OCI-LY7 (cell line): ENCODE measurements around the gene NDUFAF7. TPM values are rescaled to one million over a fixed set of nuclear protein-coding genes. Genes with fewer than 3 reads are reported as not detected.

ENCODE experiments used
- BruUV-seq: library from RNA; stranded (reverse); fragments of 400-500 nt; replicated peaks from 2 replicates; lab custom pipeline; 2021; lab: Mats Ljungman, UMichigan
- CTCF ChIA-PET: fragments of 300-600 bp; sonication (Branson Sonifier 250); formaldehyde crosslinking; loops from one replicate; lab custom pipeline; 2022; ENCODE audit warnings: antibody characterized with exemption; ENCODE audit not compliant: unreplicated experiment; lab: Charles Lee
- POLR2A ChIA-PET: fragments of 300-600 bp; sonication (Branson Sonifier 250); formaldehyde crosslinking; loops from one replicate; lab custom pipeline; 2022; ENCODE audit warnings: antibody characterized with exemption; lab: Charles Lee
- DNase-seq: peaks from one replicate; pipeline ENCODE4 v3.0.0-alpha.2; 2015; ENCODE audit warnings: low spot score
- H2AFZ ChIP-seq: fragments of 200-600 bp; sonication (generic), shearing (Covaris generic); 2 replicates; pipeline ENCODE4 v1.6.1; 2014; ENCODE audit warnings: mild to moderate bottlenecking, antibody characterized with exemption, low read length, moderate library complexity
- H3K27ac ChIP-seq: fragments of 200-600 bp; sonication (generic); 2 replicates; pipeline ENCODE4 v1.5.1; 2014; ENCODE audit warnings: mixed run types, low read depth, mild to moderate bottlenecking, moderate library complexity, low read length, inconsistent platforms; ENCODE audit not compliant: poor library complexity, severe bottlenecking
- H3K36me3 ChIP-seq: fragments of 200-600 bp; sonication (generic); 2 replicates; pipeline ENCODE4 v1.6.1; 2014; ENCODE audit warnings: mild to moderate bottlenecking, antibody characterized with exemption, low read length, moderate library complexity, mixed read lengths; ENCODE audit not compliant: insufficient read depth
- H3K4me1 ChIP-seq: fragments of 200-600 bp; sonication (generic); 2 replicates; pipeline ENCODE4 v1.5.1; 2014; ENCODE audit warnings: mild to moderate bottlenecking, low read length; ENCODE audit not compliant: insufficient read depth, poor library complexity, severe bottlenecking
- H3K4me2 ChIP-seq: fragments of 200-600 bp; sonication (generic); 2 replicates; pipeline ENCODE4 v1.6.1; 2014; ENCODE audit warnings: mild to moderate bottlenecking, low read length
- H3K4me3 ChIP-seq: fragments of 200-600 bp; sonication (generic); 2 replicates; pipeline ENCODE4 v1.5.1; 2014; ENCODE audit warnings: mild to moderate bottlenecking, low read depth, low read length; ENCODE audit not compliant: poor library complexity, severe bottlenecking
- H3K79me2 ChIP-seq: fragments of 200-600 bp; sonication (generic); 2 replicates; pipeline ENCODE4 v1.6.1; 2016; ENCODE audit warnings: low read depth, mild to moderate bottlenecking, low read length, moderate library complexity, mixed read lengths; ENCODE audit not compliant: insufficient read depth
- H3K9me2 ChIP-seq: fragments of 200-600 bp; sonication (generic); 2 replicates; pipeline ENCODE4 v1.6.1; 2016; ENCODE audit warnings: mild to moderate bottlenecking, low read length, mixed read lengths; ENCODE audit not compliant: insufficient read depth
- H3K9me3 ChIP-seq: fragments of 200-600 bp; sonication (generic); 2 replicates; pipeline ENCODE4 v1.6.1; 2014; ENCODE audit warnings: mild to moderate bottlenecking, mixed run types, low read length, mixed read lengths
- H4K20me1 ChIP-seq: fragments of 200-600 bp; sonication (generic); 2 replicates; pipeline ENCODE4 v1.6.1; 2014; ENCODE audit warnings: mild to moderate bottlenecking, antibody characterized with exemption, low read length, moderate library complexity, mixed read lengths; ENCODE audit not compliant: insufficient read depth
- EZH2phosphoT487 ChIP-seq: fragments of 200-600 bp; sonication (generic); IDR thresholded peaks from 2 replicates; pipeline ENCODE4 v1.6.1; 2018; ENCODE audit warnings: low read depth, borderline replicate concordance, mild to moderate bottlenecking, mixed run types, antibody characterized with exemption, low read length, moderate library complexity, mixed read lengths
- intact Hi-C: fragments of 100-400 bp; cut with micrococcal nuclease; formaldehyde crosslinking; loops from one replicate; pipeline ENCODE4 v1.10.0; 2022; ENCODE audit not compliant: unreplicated experiment
- total RNA-seq, 2 experiments: library from RNA; depleted of rRNA in 1 of 2; stranded (reverse); fragments of >200 nt in 1 of 2; shearing (Covaris generic) in 1 of 2; gene quantifications; 2 replicates each; pipeline ENCODE4 v1.2.3, GENCODE V29; 2014 to 2022
- TF ChIP-seq, protein P1 (sequence below): fragments of 200-600 bp; sonication (generic); conservative IDR thresholded peaks from 2 replicates; pipeline ENCODE4 v1.5.1; 2014; ENCODE audit warnings: mild to moderate bottlenecking, antibody characterized with exemption, low read length, moderate library complexity, mixed read lengths

The NDUFAF7 gene
- total RNA-seq, 2 experiments from 2014 or later = 23.3 to 26.0 TPM

DNA sequence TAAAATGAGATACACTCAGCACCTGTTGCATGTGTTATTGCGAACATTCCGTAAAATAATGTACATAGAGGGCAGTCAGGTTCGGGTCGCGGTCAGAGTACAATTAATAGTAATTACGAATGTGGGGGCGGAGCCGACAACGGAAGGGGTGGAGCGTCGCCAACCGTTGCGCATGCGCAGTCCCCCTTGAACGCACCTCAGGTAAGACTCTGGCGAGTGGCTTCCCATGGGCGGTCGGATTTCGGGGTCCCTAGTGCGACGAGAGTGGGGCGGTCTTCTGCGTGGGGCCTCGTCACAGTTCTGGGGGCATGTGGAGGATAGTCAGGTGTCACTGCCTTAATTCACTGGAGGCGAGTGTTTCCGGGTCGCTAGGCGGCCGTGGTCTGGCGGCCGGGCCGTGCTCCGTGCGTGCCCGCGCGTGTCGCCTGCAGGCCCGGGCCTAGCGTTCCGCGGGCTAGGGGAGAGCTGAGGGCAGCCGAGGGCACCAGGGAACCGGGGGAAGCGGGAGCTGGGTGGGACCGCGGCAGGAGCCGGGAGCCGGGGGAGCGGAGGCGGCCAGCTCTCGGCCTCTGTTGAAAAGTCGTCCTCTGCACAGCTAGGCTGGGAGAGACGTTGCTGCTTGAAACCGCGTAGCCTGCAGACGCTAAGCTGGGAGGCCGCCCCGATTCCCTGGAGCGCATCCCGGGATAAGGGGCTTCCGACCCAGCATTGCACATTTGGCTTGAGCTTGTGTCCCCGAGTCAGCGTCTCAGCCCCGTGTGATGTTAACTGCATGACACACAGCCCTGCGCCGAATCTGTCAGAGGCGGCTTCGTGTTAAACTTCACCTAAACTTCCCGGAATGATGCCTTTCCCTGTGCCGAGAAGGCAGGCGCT is 34.9 kb upstream of the NDUFAF7 start, which contains the start of gene CEBPZOS:
Gene CEBPZOS, plus strand, starts transcription at position 177 of the 876 bp plus-strand sequence. CDS start 3,209 bp downstream, outside the sequence.
- H3K79me2 ChIP-seq = peaks cover 47% of the 10 kb centered on the region
- peaks cover 24% of the 10 kb centered on the region for H3K36me3 ChIP-seq
- H3K4me2 ChIP-seq = peak within 1 kb of the TSS; percentile 91
- no peak for TF ChIP-seq EZH2phosphoT487
- TF ChIP-seq, protein P1, sequence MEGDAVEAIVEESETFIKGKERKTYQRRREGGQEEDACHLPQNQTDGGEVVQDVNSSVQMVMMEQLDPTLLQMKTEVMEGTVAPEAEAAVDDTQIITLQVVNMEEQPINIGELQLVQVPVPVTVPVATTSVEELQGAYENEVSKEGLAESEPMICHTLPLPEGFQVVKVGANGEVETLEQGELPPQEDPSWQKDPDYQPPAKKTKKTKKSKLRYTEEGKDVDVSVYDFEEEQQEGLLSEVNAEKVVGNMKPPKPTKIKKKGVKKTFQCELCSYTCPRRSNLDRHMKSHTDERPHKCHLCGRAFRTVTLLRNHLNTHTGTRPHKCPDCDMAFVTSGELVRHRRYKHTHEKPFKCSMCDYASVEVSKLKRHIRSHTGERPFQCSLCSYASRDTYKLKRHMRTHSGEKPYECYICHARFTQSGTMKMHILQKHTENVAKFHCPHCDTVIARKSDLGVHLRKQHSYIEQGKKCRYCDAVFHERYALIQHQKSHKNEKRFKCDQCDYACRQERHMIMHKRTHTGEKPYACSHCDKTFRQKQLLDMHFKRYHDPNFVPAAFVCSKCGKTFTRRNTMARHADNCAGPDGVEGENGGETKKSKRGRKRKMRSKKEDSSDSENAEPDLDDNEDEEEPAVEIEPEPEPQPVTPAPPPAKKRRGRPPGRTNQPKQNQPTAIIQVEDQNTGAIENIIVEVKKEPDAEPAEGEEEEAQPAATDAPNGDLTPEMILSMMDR = peak; percentile 33; the same call in 1 of the 2 replicates
- peak within 1 kb of the TSS; percentile 56 for H3K27ac ChIP-seq
- H3K4me3 ChIP-seq = peak within 1 kb of the TSS; percentile 79
- peak; percentile 88 for DNase-seq
- no peaks in the 10 kb centered on the region for H4K20me1 ChIP-seq
- ChIA-PET CTCF (interaction anchor here (0.6 kb wide), 1 partner anchor 101 kb away, joined by 4 read pairs; no protein-coding TSS in a partner anchor), POLR2A (interaction anchor here (0.7 to 1.9 kb wide), 7 partner anchors 10 to 229 kb away, joined by 3 to 6 read pairs (median 3); partner anchors contain the start of gene STRN)
- BruUV-seq = no TSS peak
- peak within 1 kb of the TSS; percentile 86 for H2AFZ ChIP-seq
- H3K9me2 ChIP-seq = no peaks in the 10 kb centered on the region
- peaks cover 23% of the 10 kb centered on the region for H3K4me1 ChIP-seq
- H3K9me3 ChIP-seq = peaks cover 5% of the 10 kb centered on the region; the same call in 1 of the 2 replicates
- intact Hi-C loops = loop anchor here (2.0 to 5.0 kb wide), 3 partner anchors 34 to 229 kb away; partner anchors contain the start of genes CEBPZ, NDUFAF7, PRKD3 and STRN

DNA sequence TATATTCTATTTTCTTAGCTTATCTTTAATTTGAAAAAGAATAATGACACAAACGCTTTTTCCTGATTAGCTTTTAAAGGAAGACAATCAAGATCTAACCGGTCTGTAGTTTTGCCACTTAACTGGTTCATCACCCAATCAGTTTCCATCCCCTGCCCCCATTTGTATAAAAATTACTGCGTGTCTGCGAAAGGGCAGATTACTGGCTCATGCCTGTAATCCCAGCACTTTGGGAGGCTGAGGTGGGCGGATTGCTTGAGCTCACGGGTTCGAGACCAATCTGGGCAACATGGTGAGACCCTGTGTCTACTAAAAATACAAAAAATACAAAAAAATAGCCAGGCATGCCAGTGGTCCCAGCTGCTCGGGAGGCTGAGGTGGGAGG is 32.8 kb upstream of the NDUFAF7 start:
- BruUV-seq = no TSS peak
- H3K79me2 ChIP-seq = peaks cover 64% of the 10 kb centered on the region
- POLR2A ChIA-PET = interaction anchor here (0.6 to 1.4 kb wide), 7 partner anchors 13 to 1511 kb away, joined by 3 to 5 read pairs (median 4); no protein-coding TSS in a partner anchor
- TF ChIP-seq, protein P1 = no peak
- TF ChIP-seq EZH2phosphoT487 = no peak
- no peak overlapping the region for H2AFZ ChIP-seq
- peak overlapping the region; percentile 56 for H3K27ac ChIP-seq
- CTCF ChIA-PET = no interaction called here
- H3K4me3 ChIP-seq = peak overlapping the region; percentile 79
- H3K4me2 ChIP-seq = peak overlapping the region; percentile 91
- no peak for DNase-seq
- peaks cover 12% of the 10 kb centered on the region; the same call in 1 of the 2 replicates for H3K9me3 ChIP-seq
- intact Hi-C loops = loop anchor here (5.0 kb wide), 2 partner anchors 124 to 231 kb away; partner anchors contain the start of genes PRKD3 and STRN
- no peaks in the 10 kb centered on the region for H3K9me2 ChIP-seq
- no peaks in the 10 kb centered on the region for H4K20me1 ChIP-seq
- peaks cover 23% of the 10 kb centered on the region for H3K4me1 ChIP-seq
- peaks cover 45% of the 10 kb centered on the region for H3K36me3 ChIP-seq
